HG03442 (cell line): ENCODE data around the gene RFT1.

ENCODE experiments used
- ATAC-seq: cut with Tn5 transposase; IDR thresholded peaks from one replicate; pipeline ENCODE4 v1.9.1; 2021; ENCODE audit warnings: mild to moderate bottlenecking, moderate library complexity; ENCODE audit not compliant: unreplicated experiment

The RFT1 gene

DNA sequence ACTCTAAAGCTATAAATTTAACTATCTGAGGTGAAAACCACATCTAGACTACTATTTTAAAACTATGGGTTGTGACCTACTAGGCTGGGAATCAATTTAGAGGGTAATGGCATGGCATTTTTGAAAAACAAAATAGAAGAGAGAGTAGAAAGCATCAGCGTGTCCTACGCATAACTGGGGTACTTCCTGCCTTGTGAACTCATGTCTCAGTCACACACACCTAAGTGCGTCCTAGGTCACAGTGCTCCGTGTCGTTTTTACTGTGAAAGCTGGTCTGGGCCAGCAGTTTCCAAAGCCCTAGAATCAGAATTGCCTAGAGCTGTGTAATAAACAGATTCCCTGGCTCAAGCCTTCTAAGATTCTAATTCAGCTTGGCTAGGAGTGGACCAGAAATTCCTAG, 32.3 kb downstream of the RFT1 start:
- no peak for ATAC-seq

GRCh38 chr3:53092942-53093341, 37.3 kb downstream of the RFT1 start:
- ATAC-seq, result no peak

DNA sequence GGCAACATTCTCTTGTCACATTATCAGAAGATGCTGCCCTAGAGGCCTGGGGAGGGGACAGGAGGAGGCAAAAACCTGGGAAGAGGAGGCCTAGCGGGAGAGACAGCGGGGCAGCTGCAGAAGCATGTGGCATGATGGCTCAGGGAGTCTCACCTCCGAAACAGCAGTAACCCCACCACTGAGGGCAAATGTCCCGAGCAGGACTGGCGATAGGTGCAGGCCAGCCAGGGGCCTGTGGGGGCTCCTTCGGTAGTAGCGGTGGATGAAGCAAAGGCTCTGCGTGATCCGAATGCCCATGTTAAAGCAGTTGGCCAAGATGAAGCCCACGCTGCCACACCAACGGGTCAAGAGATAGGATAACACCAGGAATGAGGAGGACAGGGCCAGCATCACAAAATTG, 38.0 kb downstream of the RFT1 start:
- ATAC-seq, result no peak

- ATAC-seq, result no peak
These were observed 39.2 kb downstream of the RFT1 start for GRCh38 chr3:53091011-53091410.

- ATAC-seq, result no peak
These were observed 40.7 kb downstream of the RFT1 start for GRCh38 chr3:53089511-53089910.

- ATAC-seq, result no peak
These were observed 44.8 kb downstream of the RFT1 start for GRCh38 chr3:53085476-53085875.

GRCh38 chr3:53084310-53085001, 45.8 kb downstream of the RFT1 start:
- no peak for ATAC-seq

DNA sequence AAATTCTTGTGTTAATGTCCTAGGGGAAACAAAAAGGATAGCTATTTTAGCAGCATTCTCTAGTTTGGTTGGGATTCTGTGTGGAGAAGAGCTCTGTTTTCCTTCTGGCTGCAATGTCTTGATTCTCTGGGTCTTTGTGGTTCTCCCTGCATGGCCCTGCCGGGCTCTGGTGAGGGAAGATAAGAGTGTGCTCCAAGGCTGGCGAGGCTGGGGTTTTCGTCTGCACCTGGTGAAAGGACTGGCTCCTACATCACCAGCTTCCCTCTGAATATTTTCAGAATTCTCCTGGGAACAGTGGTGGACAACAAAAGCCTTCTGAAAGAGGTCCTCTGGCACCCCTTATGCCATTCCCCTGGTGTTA, 46.3 kb downstream of the RFT1 start:
- no peak for ATAC-seq

DNA sequence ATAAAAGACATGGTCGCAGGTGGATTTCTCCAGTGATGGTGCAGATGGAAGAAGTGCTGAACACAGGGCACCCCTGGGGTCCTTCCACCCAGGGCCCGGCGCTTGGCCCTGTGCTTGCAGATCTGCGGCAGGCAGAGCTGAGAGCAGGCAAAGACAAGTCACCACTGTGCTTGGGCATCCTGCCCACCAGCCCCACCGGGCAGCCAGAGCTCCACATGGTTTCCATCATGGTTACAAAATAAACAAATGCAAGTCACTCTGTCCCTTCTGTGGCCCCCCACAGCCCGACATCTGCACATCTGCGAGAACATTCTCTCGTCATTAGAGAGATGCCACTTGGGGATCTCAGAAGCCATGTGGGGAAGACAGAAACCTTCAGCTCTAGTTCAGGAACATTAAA, 46.7 kb downstream of the RFT1 start:
- ATAC-seq, result no peak

DNA sequence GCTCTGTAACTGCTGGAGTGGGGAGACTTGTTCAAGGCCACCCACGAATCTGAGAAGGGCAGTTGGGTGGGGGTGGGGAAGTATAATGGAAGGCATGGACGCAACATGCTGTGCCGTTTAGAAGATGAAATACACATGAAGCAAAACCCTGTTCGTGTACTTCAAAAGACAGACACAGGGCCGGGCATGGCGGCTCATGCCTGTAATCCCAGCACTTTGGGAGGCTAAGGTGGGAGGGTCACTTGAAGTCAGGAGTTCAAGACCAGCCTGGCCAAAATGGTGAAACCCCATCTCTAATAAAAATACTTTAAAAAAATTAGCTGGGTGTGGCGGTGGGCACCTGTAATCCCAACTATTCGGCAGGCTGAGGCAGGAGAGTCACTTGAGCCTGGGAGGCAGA, 47.5 kb downstream of the RFT1 start:
- ATAC-seq, result no peak

GRCh38 chr3:53081318-53081717, 48.9 kb downstream of the RFT1 start:
- no peak for ATAC-seq

GRCh38 chr3:53080612-53081205, 49.5 kb downstream of the RFT1 start:
- no peak for ATAC-seq

DNA sequence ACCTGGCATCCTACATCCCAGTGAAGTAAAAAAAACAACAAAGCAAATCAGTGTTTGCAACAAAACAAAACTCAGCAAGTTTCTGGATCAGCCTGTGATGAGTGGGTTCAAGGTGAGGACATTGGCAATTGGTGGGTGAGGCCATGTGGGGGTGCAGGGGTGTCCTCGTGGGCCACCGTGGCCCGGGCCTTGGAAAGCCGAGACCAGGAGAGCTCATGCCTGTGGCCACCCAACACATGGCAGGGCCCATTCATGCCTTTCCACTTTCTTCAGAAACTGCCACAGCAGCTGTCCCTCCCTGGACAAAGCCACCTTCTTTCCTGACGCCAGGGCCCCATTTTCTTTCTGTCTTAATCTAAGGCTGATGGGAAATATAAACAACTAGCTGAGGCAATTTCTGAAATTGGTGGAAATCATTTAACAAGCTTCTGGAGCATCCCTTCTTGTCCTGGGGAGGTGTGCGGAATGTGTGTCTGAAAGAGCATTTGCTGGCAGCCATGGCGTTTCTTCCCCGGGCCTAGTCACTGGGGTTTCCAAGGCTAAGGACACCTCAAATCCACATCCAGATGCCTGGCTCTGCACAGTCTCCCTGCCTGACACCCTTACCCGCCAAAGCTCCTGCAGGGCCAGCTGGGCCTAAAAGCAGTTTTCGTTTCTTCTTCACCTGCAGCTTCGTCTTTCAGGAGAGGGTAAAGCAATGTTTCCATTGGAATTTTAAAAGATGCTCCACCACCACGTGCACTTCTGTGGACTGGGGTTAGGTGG, 50.3 kb downstream of the RFT1 start:
- no peak for ATAC-seq

DNA sequence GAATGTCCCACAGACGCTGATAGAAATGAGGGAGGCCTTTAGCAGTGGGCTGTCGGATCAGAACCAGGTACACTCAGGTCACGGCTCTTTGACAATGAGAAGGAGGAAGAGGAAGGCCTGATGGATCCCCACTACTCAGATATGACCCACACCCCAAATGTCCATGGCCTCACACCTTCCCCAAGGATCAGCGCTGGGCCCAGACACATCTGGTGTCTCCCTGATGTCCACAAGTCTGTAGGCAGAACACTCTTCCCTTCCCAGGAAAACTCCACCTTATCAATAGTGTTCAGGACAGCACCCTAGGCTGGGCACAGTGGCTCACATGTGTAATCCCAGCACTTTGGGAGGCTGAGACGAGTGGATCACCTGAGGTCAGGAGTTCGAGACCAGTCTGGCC, 51.1 kb downstream of the RFT1 start:
- no peak for ATAC-seq

DNA sequence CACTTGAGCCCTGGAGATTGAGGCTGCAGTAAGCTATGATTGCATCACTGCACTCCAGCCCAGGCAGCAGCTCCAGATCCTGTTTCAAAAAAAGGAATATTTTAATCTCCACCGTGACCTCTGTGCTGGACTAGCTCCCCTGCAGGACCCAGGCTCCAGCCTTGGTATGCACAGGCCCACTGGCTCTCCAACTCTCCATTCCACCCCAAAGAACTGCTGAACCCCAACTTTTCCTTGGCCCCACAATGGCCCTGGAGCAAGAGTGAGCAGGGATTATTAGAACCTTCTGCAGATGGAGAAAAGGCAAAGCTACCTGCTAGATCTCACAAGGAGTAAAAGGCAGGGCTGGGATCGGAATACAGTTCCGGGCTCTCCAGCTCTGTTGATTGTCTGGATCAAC, 51.6 kb downstream of the RFT1 start:
- no peak for ATAC-seq

- no peak for ATAC-seq
These were observed 52.6 kb downstream of the RFT1 start for GRCh38 chr3:53077476-53078220.

- ATAC-seq, result no peak
These were observed 54.5 kb downstream of the RFT1 start for GRCh38 chr3:53075743-53076140.

DNA sequence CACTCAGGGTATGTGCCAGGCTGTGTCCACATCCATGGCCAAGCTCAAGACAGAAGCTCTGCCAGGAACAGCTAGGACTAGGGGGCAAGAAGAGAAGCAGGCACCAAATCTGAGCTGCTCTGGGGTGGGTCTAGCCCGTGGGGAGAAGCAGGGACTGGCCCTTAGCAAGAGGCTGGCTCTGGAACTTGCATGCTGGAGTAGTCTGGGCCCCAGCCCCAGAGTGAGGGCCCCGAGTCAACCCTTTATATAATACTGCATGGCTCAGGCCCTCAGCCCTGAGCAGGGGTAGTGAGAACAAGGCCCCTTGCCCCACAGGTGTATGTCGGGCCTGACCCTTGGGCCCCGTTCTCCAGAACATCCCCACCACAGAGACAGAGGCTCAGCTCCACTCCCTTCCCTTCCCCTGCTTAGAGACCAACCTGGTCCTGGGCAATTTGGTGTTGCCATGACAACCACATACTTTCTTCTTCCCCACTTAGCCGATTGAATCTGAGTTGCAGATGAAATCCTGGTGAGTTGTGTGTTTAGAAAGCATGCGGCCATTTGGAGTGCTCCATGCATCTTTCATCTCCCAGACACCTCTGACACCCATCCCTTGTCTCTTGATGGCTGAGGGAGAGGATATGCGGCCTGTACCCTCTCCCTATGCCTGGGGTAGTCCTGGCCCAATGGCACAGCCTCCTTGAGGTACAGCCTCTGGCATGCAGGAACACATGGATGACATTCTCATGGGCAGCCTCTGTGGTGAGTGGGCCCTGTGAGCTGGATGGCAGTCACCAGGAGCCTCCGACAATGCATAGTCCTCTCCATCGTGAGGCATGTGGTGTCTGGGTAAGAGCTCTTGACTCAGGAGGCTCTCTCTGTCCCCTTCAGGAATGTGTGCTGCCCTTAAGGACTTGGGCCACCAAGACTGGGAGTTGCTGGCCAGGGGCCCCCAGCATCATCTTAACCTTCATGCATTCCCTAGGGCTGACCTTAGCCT, 55.2 kb downstream of the RFT1 start:
- ATAC-seq, result no peak

- no peak for ATAC-seq
These were observed 55.9 kb downstream of the RFT1 start for GRCh38 chr3:53074366-53074696.

DNA sequence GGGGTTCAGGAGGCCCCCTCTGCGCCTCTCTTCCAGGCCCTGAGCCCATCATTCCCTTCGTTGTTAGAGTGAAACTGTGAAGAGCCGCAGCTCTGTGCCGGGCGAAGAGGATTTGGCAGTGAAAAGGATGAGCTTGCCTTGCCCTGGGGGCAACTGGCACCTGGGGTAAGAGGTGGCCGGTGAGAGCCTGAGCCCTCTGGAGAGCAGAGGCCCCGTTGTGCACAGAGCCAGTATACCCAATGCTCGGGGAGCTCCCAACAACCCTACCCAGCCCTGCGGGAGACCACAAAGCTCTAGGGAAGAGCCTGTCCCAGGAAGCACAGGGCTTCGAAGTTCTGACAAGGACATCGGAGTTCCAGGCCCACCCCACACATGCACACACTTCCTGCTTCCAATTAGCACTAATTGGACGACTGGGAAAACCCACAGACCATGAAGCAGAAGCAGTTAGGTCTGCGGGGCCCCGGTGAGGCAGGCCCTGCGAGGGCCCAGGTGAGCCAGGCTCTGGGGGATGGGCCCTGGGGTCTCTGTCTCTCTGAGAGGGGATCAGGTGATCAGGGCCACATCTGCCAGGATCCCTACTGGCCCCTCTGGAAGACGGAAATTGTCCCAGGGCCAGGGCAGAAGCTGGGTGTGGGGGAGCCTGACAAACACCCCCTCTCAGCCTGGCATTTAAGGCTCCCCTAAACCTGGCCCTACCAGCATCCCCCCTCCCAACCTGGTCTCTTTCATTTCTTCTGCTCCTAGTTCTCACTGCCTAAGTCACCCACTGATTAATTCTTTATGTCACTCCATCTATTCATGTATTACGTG, 56.5 kb downstream of the RFT1 start:
- ATAC-seq, result no peak
